Measurements from ENCODE around the gene B3GALNT2. TPM values are rescaled to one million over a fixed set of nuclear protein-coding genes. Genes with fewer than 3 reads are reported as not detected.

Gene B3GALNT2
- total and polyA plus RNA-seq, 2 of the 4 experiments (the other 2 are of a cell fraction) = 11.0 to 32.8 TPM

GRCh38 chr1:235410467-235410866, 93.8 kb downstream of the B3GALNT2 start:
- Histone ChIP-seq H2BK20ac (ENCODE audit: low read depth, low read length) (no peak overlapping the region), H4K20me1 (ENCODE audit: insufficient read depth, low read length) (peaks cover 6% of the 10 kb centered on the region; the same call in 1 of the 2 replicates), H4K91ac (ENCODE audit: insufficient read depth, low read depth, low read length) (no peak overlapping the region), H4K5ac (ENCODE audit: low read depth, low read length) (no peak overlapping the region), H3K56ac (ENCODE audit: extremely low read depth, insufficient read depth, low read length) (no peak overlapping the region), H3K27ac (ENCODE audit: insufficient read depth, low read length) (no peak overlapping the region), H3K79me1 (ENCODE audit: low read depth in 1 of 2, low read length in 2 of 2) (peaks cover 0 to 46% of the 10 kb centered on the region in 2 experiments; a peak in 3 of 4 replicates), H3K9ac (ENCODE audit: low read depth, low read length) (no peak overlapping the region), H3K9me3 (ENCODE audit: control insufficient read depth, insufficient read depth, low read length) (no peaks in the 10 kb centered on the region), H4K8ac (ENCODE audit: low read depth in 2 of 2, low read length in 2 of 2) (no peak overlapping the region), H3K4me1 (ENCODE audit: control insufficient read depth, insufficient read depth, low read length) (peaks cover 5% of the 10 kb centered on the region), H3K18ac (ENCODE audit: low read depth, low read length) (no peak overlapping the region), H2AK9ac (replicated peaks; ENCODE audit: low read depth, low read length, poor library complexity) (no peak overlapping the region), H3K4ac (ENCODE audit: low read depth, low read length) (no peak overlapping the region), H3K4me3 (ENCODE audit: insufficient read depth, low read depth, low read length) (no peak overlapping the region), H2BK5ac (ENCODE audit: low read depth, low read length, poor library complexity, severe bottlenecking) (no peak overlapping the region), H3K14ac (replicated peaks; ENCODE audit: low read depth, low read length) (no peak overlapping the region), H3K27me3 (ENCODE audit: control insufficient read depth, insufficient read depth, low read length) (no peaks in the 10 kb centered on the region), H3K36me3 (ENCODE audit: control insufficient read depth, insufficient read depth, low read length) (peaks cover 3% of the 10 kb centered on the region; the same call in 1 of the 2 replicates), H3K4me2 (ENCODE audit: low read depth, low read length) (no peak overlapping the region), H2AFZ (replicated peaks; ENCODE audit: low read length, poor library complexity) (no peak overlapping the region), H2BK15ac (ENCODE audit: low read depth, low read length) (no peak overlapping the region), H2BK120ac (ENCODE audit: low read depth, low read length) (no peak overlapping the region), H3K23ac (ENCODE audit: low read depth, low read length) (no peak overlapping the region), H2AK5ac (ENCODE audit: low read depth, low read length) (no peak overlapping the region), H3K9me1 (ENCODE audit: insufficient read depth, low read length) (peaks cover 5% of the 10 kb centered on the region; the same call in 1 of the 2 replicates)
- in situ Hi-C loops (cut with MboI; ENCODE audit: low sequenced_read_pairs) (loop anchor here (10.0 kb wide), 1 partner anchor 306 kb away; no protein-coding TSS in a partner anchor), intact Hi-C loops (cut with micrococcal nuclease) (no loop called here), dilution Hi-C loops (cut with HindIII; ENCODE audit: low sequenced_read_pairs, unreplicated experiment) (no loop called here)
- POLR2A ChIA-PET (ENCODE audit: unreplicated experiment) = no interaction called here
- no CpG with 5 or more reads among the region's 5 CpGs for WGBS, 2 experiments (ENCODE audit: extremely low coverage in 2 of 2, insufficient read length in 1 of 2)
- no peak for ATAC-seq (ENCODE audit: low read depth)
- BruUV-seq (replicated peaks) = no TSS peak
- TF ChIP-seq CHD1 (IDR thresholded peaks at IDR 0.05; ENCODE audit: low read depth, low read length) (no peak), MAZ (IDR thresholded peaks at IDR 0.05; ENCODE audit: borderline replicate concordance, low read depth, low read length) (no peak), MXI1 (IDR thresholded peaks at IDR 0.05; ENCODE audit: borderline replicate concordance, low read depth, low read length) (no peak), FOS (IDR thresholded peaks at IDR 0.05; ENCODE audit: low read depth, low read length) (no peak), CTCF (conservative IDR thresholded peaks at IDR 0.05; ENCODE audit: low read depth, low read length) (no peak), RCOR1 (IDR thresholded peaks at IDR 0.05; ENCODE audit: insufficient replicate concordance, low read length) (no peak)
- CTCF ChIA-PET = no interaction called here
- DNase-seq = no peak

Measured in IMR-90 (cell line).